Uterus (tissue), 2 donors: ENCODE data around the gene WHRN.

Source experiments
- CTCF ChIP-seq, 4 experiments: fragments of 200-600 bp in 2 of 4; fragments of 450-650 bp in 2 of 4; sonication (generic) in 2 of 4; IDR thresholded peaks; one replicate each; pipeline ENCODE4 v1.5.1; 2016 to 2019; ENCODE audit warnings: antibody characterized with exemption in 4 of 4, mild to moderate bottlenecking in 2 of 4, moderate library complexity in 1 of 4
- POLR2A ChIP-seq, 2 donors: fragments of 450-650 bp; IDR thresholded peaks; one replicate each; pipeline ENCODE4 v1.6.1; 2016; ENCODE audit warnings: antibody characterized with exemption in 2 of 2, mild to moderate bottlenecking in 1 of 2, moderate library complexity in 1 of 2

- TF ChIP-seq CTCF (IDR thresholded peaks at IDR 0.05), result no peak
- no peak for TF ChIP-seq POLR2A (IDR thresholded peaks at IDR 0.05)
Observed at GRCh38 chr9:114378883-114379282, 126.4 kb downstream of the WHRN start.
